Activated naive CD8-positive, alpha-beta T cell treated with anti-CD3 and anti-CD28 coated beads for 36 hours (primary cell): ENCODE data around the gene SLC12A8. TPM values are rescaled to one million over a fixed set of nuclear protein-coding genes. Genes with fewer than 3 reads are reported as not detected.

Experiments
- DNase-seq: peaks from one replicate; pipeline ENCODE4 v3.0.0; 2021
- H3K27ac Mint-ChIP-seq: one replicate; pipeline ENCODE4 v1.8.0; 2022; ENCODE audit warnings: mild to moderate bottlenecking, moderate library complexity, mixed read lengths
- H3K27me3 Mint-ChIP-seq: one replicate; pipeline ENCODE4 v1.8.0; 2022; ENCODE audit warnings: mild to moderate bottlenecking, mixed read lengths
- H3K36me3 Mint-ChIP-seq: one replicate; pipeline ENCODE4 v1.8.0; 2021; ENCODE audit warnings: mild to moderate bottlenecking, mixed read lengths
- H3K4me1 Mint-ChIP-seq: one replicate; pipeline ENCODE4 v1.8.0; 2021; ENCODE audit warnings: mixed read lengths
- H3K4me3 Mint-ChIP-seq: one replicate; pipeline ENCODE4 v1.8.0; 2022; ENCODE audit warnings: mild to moderate bottlenecking, moderate library complexity, mixed read lengths
- H3K9me3 Mint-ChIP-seq: one replicate; pipeline ENCODE4 v1.8.0; 2022; ENCODE audit warnings: mixed read lengths
- total RNA-seq, 2 experiments: library from RNA; stranded (reverse); gene quantifications; one replicate each; pipeline ENCODE4 v1.2.3, GENCODE V29; 2021

Gene SLC12A8
- total RNA-seq, 2 experiments from 2014 or later: 1.8 to 1.9 TPM

DNA sequence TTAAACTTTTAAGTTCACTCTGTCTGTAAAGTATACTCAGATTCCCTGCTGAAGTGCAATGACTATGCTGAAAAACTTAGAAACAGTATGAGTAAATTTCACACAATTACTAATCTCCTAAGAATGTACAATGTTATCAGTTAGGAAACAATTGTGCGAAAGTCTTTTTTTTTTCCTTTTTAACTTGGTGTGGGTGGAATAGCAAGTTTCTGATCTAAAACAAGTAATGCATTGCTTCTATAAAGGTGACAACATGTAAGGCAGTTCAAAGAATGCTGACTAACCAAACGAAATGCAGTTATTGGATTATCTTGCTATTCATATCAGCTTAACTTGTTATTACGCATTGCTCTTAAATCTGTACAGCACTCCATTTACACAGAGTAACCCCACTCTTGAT is 19.3 kb upstream of the SLC12A8 start:
- Mint-ChIP-seq H3K27me3 (no peaks in the 10 kb centered on the region), H3K36me3 (peaks cover 43% of the 10 kb centered on the region), H3K4me3 (no peak overlapping the region), H3K4me1 (peaks cover 13% of the 10 kb centered on the region), H3K27ac (peak overlapping the region; percentile 58), H3K9me3 (peaks cover 6% of the 10 kb centered on the region)
- no peak for DNase-seq

- H3K36me3 Mint-ChIP-seq: peaks cover 28% of the 10 kb centered on the region
- H3K4me3 Mint-ChIP-seq: no peak overlapping the region
- no peak overlapping the region for H3K27ac Mint-ChIP-seq
- DNase-seq: no peak
- H3K27me3 Mint-ChIP-seq: no peaks in the 10 kb centered on the region
- no peaks in the 10 kb centered on the region for H3K9me3 Mint-ChIP-seq
- H3K4me1 Mint-ChIP-seq: peaks cover 13% of the 10 kb centered on the region
Observed at GRCh38 chr3:125229707-125230106, 17.2 kb upstream of the SLC12A8 start.

DNA sequence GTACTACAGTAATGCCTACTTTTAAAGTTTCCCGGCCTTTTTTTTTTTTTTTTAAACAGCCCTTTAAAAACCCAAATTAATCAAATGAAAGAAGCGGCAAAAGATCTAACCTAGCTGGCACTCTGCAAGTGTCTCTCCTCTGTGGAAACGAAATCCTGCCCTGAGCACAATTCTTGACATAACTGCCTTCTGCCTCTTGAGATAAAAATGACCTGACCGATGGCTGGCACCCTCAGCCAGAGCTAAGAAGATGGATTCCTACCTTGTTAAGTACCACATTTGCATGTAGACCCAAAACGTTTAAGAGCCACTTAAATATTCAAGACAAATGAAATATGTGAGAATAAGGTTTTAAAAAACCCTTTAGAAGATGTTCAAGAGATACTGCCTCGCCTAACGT is 16.6 kb upstream of the SLC12A8 start:
- Mint-ChIP-seq H3K4me3 (no peak overlapping the region), H3K27ac (no peak overlapping the region), H3K9me3 (no peaks in the 10 kb centered on the region), H3K36me3 (peaks cover 28% of the 10 kb centered on the region), H3K27me3 (no peaks in the 10 kb centered on the region), H3K4me1 (peaks cover 13% of the 10 kb centered on the region)
- no peak for DNase-seq

- Mint-ChIP-seq H3K36me3 (no peaks in the 10 kb centered on the region), H3K27me3 (no peaks in the 10 kb centered on the region), H3K9me3 (no peaks in the 10 kb centered on the region)
Observed at GRCh38 chr3:125221831-125222230, 9.3 kb upstream of the SLC12A8 start.

DNA sequence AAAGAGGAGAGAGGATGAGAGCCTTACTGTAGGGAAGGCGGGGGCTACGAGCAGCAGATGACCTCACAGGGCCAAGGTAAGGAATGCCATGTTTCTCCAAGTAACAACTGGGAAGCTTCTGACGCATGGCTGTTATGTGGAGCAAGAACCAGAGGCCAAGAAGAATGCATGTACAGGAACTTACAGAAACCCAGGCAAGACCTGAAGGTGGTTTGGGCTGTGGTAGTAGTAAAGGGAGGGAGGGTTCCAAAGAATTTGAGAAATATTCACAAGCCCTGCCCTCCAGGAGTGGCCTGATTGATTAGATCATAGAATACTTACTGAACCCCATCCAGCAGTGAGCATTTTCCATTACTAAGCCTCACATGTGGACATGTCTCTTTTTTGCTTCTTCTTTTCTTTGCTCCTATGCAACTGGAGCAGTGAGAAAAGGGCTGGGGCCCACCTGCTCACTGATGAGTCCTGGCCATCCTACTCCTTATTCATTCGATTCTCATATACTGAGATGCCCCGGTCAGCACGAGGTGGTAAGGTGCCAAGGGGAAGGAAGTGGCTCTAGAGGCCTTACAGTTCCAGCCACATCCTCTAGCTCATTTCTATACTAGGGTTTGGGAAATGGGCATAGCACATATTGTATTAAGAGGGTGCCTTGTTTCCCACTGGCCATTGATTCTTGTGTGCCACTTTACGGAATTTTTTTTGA is 8.3 kb upstream of the SLC12A8 start:
- Mint-ChIP-seq H3K27ac (no peak overlapping the region), H3K36me3 (no peaks in the 10 kb centered on the region), H3K27me3 (no peaks in the 10 kb centered on the region), H3K4me3 (no peak overlapping the region), H3K9me3 (no peaks in the 10 kb centered on the region), H3K4me1 (peaks cover 10% of the 10 kb centered on the region)
- DNase-seq: no peak

More at GRCh38 chr3:125221831-125222230, 9.3 kb upstream of the SLC12A8 start:
- Mint-ChIP-seq H3K4me1 (peaks cover 10% of the 10 kb centered on the region), H3K27ac (no peak overlapping the region), H3K4me3 (no peak overlapping the region)
- DNase-seq: no peak

GRCh38 chr3:125220183-125220582 is 7.6 kb upstream of the SLC12A8 start:
- Mint-ChIP-seq H3K27me3 (no peaks in the 10 kb centered on the region), H3K36me3 (no peaks in the 10 kb centered on the region), H3K27ac (no peak overlapping the region), H3K4me3 (no peak overlapping the region), H3K9me3 (no peaks in the 10 kb centered on the region), H3K4me1 (peaks cover 10% of the 10 kb centered on the region)
- DNase-seq: no peak

- DNase-seq: no peak
- Mint-ChIP-seq H3K27me3 (peaks cover 9% of the 10 kb centered on the region), H3K9me3 (no peaks in the 10 kb centered on the region), H3K4me1 (peaks cover 15% of the 10 kb centered on the region), H3K27ac (no peak overlapping the region), H3K36me3 (no peaks in the 10 kb centered on the region), H3K4me3 (no peak overlapping the region)
Observed at GRCh38 chr3:125219261-125219701, 6.7 kb upstream of the SLC12A8 start.

DNA sequence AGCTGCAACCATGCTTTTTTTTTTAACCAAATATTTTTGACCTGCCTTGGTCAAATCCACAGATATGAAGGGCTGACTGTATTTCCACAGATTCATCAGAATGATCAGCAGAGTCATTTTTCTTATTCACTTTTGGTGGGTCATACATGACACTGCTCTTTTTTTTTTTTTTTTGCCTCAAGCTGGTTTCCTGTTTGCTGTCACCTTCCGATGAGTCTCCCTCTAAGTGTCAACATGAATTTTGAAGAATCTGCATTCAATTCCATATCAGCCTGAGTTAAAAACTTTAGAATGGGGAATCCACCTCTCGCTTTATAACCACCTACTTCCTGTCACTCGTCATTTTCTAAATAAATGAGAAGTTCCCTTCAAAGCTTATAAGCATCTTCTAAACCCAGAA is 2.2 kb upstream of the SLC12A8 start:
- Mint-ChIP-seq H3K27ac (no peak overlapping the region), H3K36me3 (no peaks in the 10 kb centered on the region), H3K9me3 (no peaks in the 10 kb centered on the region), H3K27me3 (peaks cover 44% of the 10 kb centered on the region), H3K4me3 (no peak overlapping the region), H3K4me1 (peaks cover 10% of the 10 kb centered on the region)
- no peak for DNase-seq

GRCh38 chr3:125213946-125214542 is 1.5 kb upstream of the SLC12A8 start:
- no peak for DNase-seq
- Mint-ChIP-seq H3K36me3 (no peaks in the 10 kb centered on the region), H3K27ac (no peak overlapping the region), H3K4me1 (peaks cover 14% of the 10 kb centered on the region), H3K9me3 (no peaks in the 10 kb centered on the region), H3K4me3 (no peak overlapping the region), H3K27me3 (peaks cover 50% of the 10 kb centered on the region)

- Mint-ChIP-seq H3K27me3 (peaks cover 50% of the 10 kb centered on the region), H3K9me3 (no peaks in the 10 kb centered on the region), H3K4me3 (no peak overlapping the region), H3K27ac (no peak overlapping the region), H3K36me3 (no peaks in the 10 kb centered on the region), H3K4me1 (peaks cover 14% of the 10 kb centered on the region)
- no peak for DNase-seq
Observed at GRCh38 chr3:125213364-125213755, 812 bp upstream of the SLC12A8 start.

GRCh38 chr3:125212091-125212508 is 448 bp downstream of the SLC12A8 start:
- Mint-ChIP-seq H3K27me3 (peaks cover 50% of the 10 kb centered on the region), H3K27ac (no peak overlapping the region), H3K4me1 (peaks cover 14% of the 10 kb centered on the region), H3K9me3 (no peaks in the 10 kb centered on the region), H3K4me3 (peak overlapping the region; percentile 60), H3K36me3 (no peaks in the 10 kb centered on the region)
- DNase-seq: no peak

- Mint-ChIP-seq H3K4me1 (peaks cover 14% of the 10 kb centered on the region), H3K9me3 (no peaks in the 10 kb centered on the region), H3K27ac (no peak overlapping the region), H3K36me3 (no peaks in the 10 kb centered on the region), H3K4me3 (peak overlapping the region; percentile 60), H3K27me3 (peaks cover 52% of the 10 kb centered on the region)
- DNase-seq: no peak
Observed at GRCh38 chr3:125211523-125212090, 941 bp downstream of the SLC12A8 start.

GRCh38 chr3:125207949-125208568 is 4.5 kb downstream of the SLC12A8 start:
- H3K9me3 Mint-ChIP-seq: no peaks in the 10 kb centered on the region
- no peak overlapping the region for H3K27ac Mint-ChIP-seq
- no peak overlapping the region for H3K4me3 Mint-ChIP-seq
- peaks cover 41% of the 10 kb centered on the region for H3K27me3 Mint-ChIP-seq
- no peaks in the 10 kb centered on the region for H3K36me3 Mint-ChIP-seq
- no peak for DNase-seq
- H3K4me1 Mint-ChIP-seq: peaks cover 7% of the 10 kb centered on the region

DNA sequence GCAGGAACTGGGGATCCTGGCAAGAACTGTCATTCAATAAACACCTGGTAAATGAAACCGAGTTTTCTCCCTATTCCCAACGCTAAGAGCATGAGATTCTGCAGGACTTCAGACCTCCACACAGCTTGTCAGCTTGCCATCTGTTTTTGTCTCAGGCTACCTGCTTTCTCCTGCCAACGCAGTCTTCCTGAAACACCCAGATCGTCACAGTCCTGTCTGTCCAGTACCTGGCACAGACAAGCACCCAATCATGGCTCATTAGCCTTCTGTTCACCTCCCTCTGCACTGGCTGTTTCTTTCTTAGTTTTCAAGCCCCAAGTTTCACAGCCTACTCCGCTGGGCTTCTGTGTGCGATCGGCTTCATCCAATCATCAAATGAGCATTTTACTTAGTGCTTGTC is 5.0 kb downstream of the SLC12A8 start:
- Mint-ChIP-seq H3K9me3 (no peaks in the 10 kb centered on the region), H3K4me1 (peaks cover 7% of the 10 kb centered on the region), H3K27me3 (peaks cover 37% of the 10 kb centered on the region), H3K4me3 (no peak overlapping the region), H3K36me3 (no peaks in the 10 kb centered on the region), H3K27ac (no peak overlapping the region)
- DNase-seq: no peak

GRCh38 chr3:125206934-125207333 is 5.6 kb downstream of the SLC12A8 start:
- no peak overlapping the region for H3K27ac Mint-ChIP-seq
- peaks cover 6% of the 10 kb centered on the region for H3K4me1 Mint-ChIP-seq
- H3K27me3 Mint-ChIP-seq: peaks cover 35% of the 10 kb centered on the region
- DNase-seq: no peak
- H3K36me3 Mint-ChIP-seq: no peaks in the 10 kb centered on the region
- peaks cover 2% of the 10 kb centered on the region for H3K9me3 Mint-ChIP-seq
- no peak overlapping the region for H3K4me3 Mint-ChIP-seq
